ENCODE measurements around the gene SMU1. TPM values are rescaled to one million over a fixed set of nuclear protein-coding genes. Genes with fewer than 3 reads are reported as not detected.

The SMU1 gene
- total RNA-seq, 1 donor from 2014 or later, result 22.9 TPM

DNA sequence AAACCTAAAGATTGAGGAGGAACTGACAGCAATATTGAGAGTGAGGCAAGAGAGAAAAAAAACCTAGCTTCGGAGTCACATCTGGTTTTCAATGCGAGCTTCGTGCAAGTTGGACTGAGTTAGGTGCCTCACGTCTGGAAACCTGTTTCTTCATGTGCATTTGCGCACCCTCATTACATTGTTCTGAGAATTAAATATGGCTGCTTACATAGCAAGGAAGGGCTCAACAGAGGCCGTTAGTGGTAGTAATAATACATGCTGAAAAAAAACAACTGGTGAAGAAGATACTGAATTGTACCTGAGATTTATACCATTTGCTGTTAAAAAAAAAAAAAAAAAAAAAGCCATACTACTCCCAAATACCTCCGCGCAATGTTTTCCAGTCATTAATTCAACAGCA, 32.8 kb downstream of the SMU1 start:
- H3K79me2 ChIP-seq (ENCODE audit: insufficient read depth, low read length), result no peaks in the 10 kb centered on the region
- Mint-ChIP-seq H3K27ac (ENCODE audit: unreplicated experiment) (peak overlapping the region; percentile 91), H3K27me3 (ENCODE audit: low read depth, unreplicated experiment) (no peaks in the 10 kb centered on the region), H3K4me3 (ENCODE audit: unreplicated experiment) (peak overlapping the region; percentile 83), H3K4me1 (ENCODE audit: low read depth, unreplicated experiment) (peaks cover 7% of the 10 kb centered on the region), H3K9me3 (ENCODE audit: unreplicated experiment) (no peaks in the 10 kb centered on the region), H3K36me3 (ENCODE audit: low read depth, unreplicated experiment) (peaks cover 8% of the 10 kb centered on the region)
- TF ChIP-seq EZH2 (IDR thresholded peaks at IDR 0.05; ENCODE audit: insufficient read depth, low read length), result no peak
- TF ChIP-seq, protein P1, sequence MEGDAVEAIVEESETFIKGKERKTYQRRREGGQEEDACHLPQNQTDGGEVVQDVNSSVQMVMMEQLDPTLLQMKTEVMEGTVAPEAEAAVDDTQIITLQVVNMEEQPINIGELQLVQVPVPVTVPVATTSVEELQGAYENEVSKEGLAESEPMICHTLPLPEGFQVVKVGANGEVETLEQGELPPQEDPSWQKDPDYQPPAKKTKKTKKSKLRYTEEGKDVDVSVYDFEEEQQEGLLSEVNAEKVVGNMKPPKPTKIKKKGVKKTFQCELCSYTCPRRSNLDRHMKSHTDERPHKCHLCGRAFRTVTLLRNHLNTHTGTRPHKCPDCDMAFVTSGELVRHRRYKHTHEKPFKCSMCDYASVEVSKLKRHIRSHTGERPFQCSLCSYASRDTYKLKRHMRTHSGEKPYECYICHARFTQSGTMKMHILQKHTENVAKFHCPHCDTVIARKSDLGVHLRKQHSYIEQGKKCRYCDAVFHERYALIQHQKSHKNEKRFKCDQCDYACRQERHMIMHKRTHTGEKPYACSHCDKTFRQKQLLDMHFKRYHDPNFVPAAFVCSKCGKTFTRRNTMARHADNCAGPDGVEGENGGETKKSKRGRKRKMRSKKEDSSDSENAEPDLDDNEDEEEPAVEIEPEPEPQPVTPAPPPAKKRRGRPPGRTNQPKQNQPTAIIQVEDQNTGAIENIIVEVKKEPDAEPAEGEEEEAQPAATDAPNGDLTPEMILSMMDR (IDR thresholded peaks at IDR 0.05; ENCODE audit: insufficient read depth, low read depth, low read length), result no peak
- H3K9ac ChIP-seq (ENCODE audit: low read length), result peak overlapping the region; percentile 83
- H3K27me3 ChIP-seq (ENCODE audit: insufficient read depth, low read length), result no peaks in the 10 kb centered on the region
- H3K27ac ChIP-seq (ENCODE audit: low read depth, low read length), result peak overlapping the region; percentile 88
- peaks cover 15% of the 10 kb centered on the region for H3K4me1 ChIP-seq (ENCODE audit: insufficient read depth, low read length)
- DNase-seq (ENCODE audit: low read depth) (no peak), FAIRE-seq (no peak)
- peak overlapping the region; percentile 74 for H2AFZ ChIP-seq (ENCODE audit: low read depth, low read length)
- peak overlapping the region; percentile 88 for H3K4me2 ChIP-seq (ENCODE audit: low read length)
- no peaks in the 10 kb centered on the region for H3K9me3 ChIP-seq (ENCODE audit: insufficient read depth, low read depth, low read length)
- peaks cover 35% of the 10 kb centered on the region for H3K36me3 ChIP-seq (ENCODE audit: insufficient read depth, low read length)
- H3K4me3 ChIP-seq (ENCODE audit: insufficient read depth, low read depth, low read length), result peak overlapping the region; percentile 78
- H4K20me1 ChIP-seq (ENCODE audit: insufficient read depth, low read length), result peaks cover 4% of the 10 kb centered on the region

GRCh38 chr9:33042473-33042872, 34.0 kb downstream of the SMU1 start:
- H3K9ac ChIP-seq (ENCODE audit: low read length), result no peak overlapping the region
- H3K4me2 ChIP-seq (ENCODE audit: low read length), result no peak overlapping the region
- Mint-ChIP-seq H3K9me3 (ENCODE audit: unreplicated experiment) (no peaks in the 10 kb centered on the region), H3K27me3 (ENCODE audit: low read depth, unreplicated experiment) (no peaks in the 10 kb centered on the region), H3K4me3 (ENCODE audit: unreplicated experiment) (no peak overlapping the region), H3K36me3 (ENCODE audit: low read depth, unreplicated experiment) (peaks cover 15% of the 10 kb centered on the region), H3K27ac (ENCODE audit: unreplicated experiment) (no peak overlapping the region), H3K4me1 (ENCODE audit: low read depth, unreplicated experiment) (peaks cover 7% of the 10 kb centered on the region)
- no peaks in the 10 kb centered on the region for H3K9me3 ChIP-seq (ENCODE audit: insufficient read depth, low read depth, low read length)
- H3K27ac ChIP-seq (ENCODE audit: low read depth, low read length), result no peak overlapping the region
- H3K4me1 ChIP-seq (ENCODE audit: insufficient read depth, low read length), result peaks cover 15% of the 10 kb centered on the region
- no peak for TF ChIP-seq EZH2 (IDR thresholded peaks at IDR 0.05; ENCODE audit: insufficient read depth, low read length)
- TF ChIP-seq, protein P1 (IDR thresholded peaks at IDR 0.05; ENCODE audit: insufficient read depth, low read depth, low read length), result no peak
- H4K20me1 ChIP-seq (ENCODE audit: insufficient read depth, low read length), result peaks cover 14% of the 10 kb centered on the region
- peaks cover under 1% of the 10 kb centered on the region for H3K79me2 ChIP-seq (ENCODE audit: insufficient read depth, low read length)
- no peaks in the 10 kb centered on the region for H3K27me3 ChIP-seq (ENCODE audit: insufficient read depth, low read length)
- no peak for DNase-seq (ENCODE audit: low read depth)
- H3K4me3 ChIP-seq (ENCODE audit: insufficient read depth, low read depth, low read length), result no peak overlapping the region
- no peak overlapping the region for H2AFZ ChIP-seq (ENCODE audit: low read depth, low read length)
- peaks cover 43% of the 10 kb centered on the region for H3K36me3 ChIP-seq (ENCODE audit: insufficient read depth, low read length)
- FAIRE-seq, result no peak

DNA sequence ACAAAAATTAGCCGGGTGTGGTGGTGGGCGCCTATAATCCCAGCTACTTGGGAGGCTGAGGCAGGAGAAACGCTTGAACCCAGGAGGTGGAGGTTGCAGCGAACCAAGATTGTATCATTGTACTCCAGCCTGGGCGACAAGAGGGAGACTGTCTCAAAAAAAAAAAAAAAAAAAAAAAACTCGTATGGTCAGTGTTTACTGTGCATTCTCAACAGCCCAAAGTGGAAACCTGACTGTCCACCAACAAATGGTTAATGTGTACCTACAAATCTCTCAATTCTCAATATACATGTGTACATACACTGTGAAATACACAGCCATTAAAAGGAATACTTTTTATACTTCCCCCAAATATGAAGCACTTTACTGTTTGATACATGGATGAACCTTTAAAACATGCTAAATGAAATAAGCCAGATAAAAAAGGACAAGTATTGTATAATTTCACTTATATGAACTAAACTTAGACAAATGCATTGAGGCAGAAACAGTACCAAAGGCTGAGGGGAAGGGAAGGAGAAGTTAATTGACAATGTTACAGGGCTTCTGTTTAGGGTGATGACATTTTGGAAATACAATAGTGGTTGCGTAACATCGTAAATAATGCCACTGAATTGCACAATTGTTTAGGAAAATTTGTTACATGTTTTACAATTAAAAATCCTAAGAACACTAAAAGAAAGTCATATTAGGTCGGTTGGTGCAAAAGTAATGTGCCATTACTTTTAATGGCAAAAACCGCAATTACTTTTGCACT, 34.9 kb downstream of the SMU1 start:
- Mint-ChIP-seq H3K36me3 (ENCODE audit: low read depth, unreplicated experiment) (peaks cover 18% of the 10 kb centered on the region), H3K27ac (ENCODE audit: unreplicated experiment) (no peak overlapping the region), H3K4me3 (ENCODE audit: unreplicated experiment) (no peak overlapping the region), H3K9me3 (ENCODE audit: unreplicated experiment) (no peaks in the 10 kb centered on the region), H3K27me3 (ENCODE audit: low read depth, unreplicated experiment) (no peaks in the 10 kb centered on the region), H3K4me1 (ENCODE audit: low read depth, unreplicated experiment) (peaks cover 7% of the 10 kb centered on the region)
- H3K4me3 ChIP-seq (ENCODE audit: insufficient read depth, low read depth, low read length), result no peak overlapping the region
- no peak for TF ChIP-seq EZH2 (IDR thresholded peaks at IDR 0.05; ENCODE audit: insufficient read depth, low read length)
- TF ChIP-seq, protein P1 (IDR thresholded peaks at IDR 0.05; ENCODE audit: insufficient read depth, low read depth, low read length), result no peak
- peaks cover 15% of the 10 kb centered on the region for H3K4me1 ChIP-seq (ENCODE audit: insufficient read depth, low read length)
- H4K20me1 ChIP-seq (ENCODE audit: insufficient read depth, low read length), result peaks cover 23% of the 10 kb centered on the region
- no peak overlapping the region for H3K27ac ChIP-seq (ENCODE audit: low read depth, low read length)
- FAIRE-seq (no peak), DNase-seq (ENCODE audit: low read depth) (no peak)
- no peak overlapping the region for H3K4me2 ChIP-seq (ENCODE audit: low read length)
- no peak overlapping the region for H3K9ac ChIP-seq (ENCODE audit: low read length)
- no peak overlapping the region for H2AFZ ChIP-seq (ENCODE audit: low read depth, low read length)
- no peaks in the 10 kb centered on the region for H3K27me3 ChIP-seq (ENCODE audit: insufficient read depth, low read length)
- H3K36me3 ChIP-seq (ENCODE audit: insufficient read depth, low read length), result peaks cover 48% of the 10 kb centered on the region
- H3K79me2 ChIP-seq (ENCODE audit: insufficient read depth, low read length), result peaks cover 9% of the 10 kb centered on the region
- H3K9me3 ChIP-seq (ENCODE audit: insufficient read depth, low read depth, low read length), result no peaks in the 10 kb centered on the region
